Kidney (tissue), 14 donors: Measurements from ENCODE around the gene CALHM2. TPM values are rescaled to one million over a fixed set of nuclear protein-coding genes. Genes with fewer than 3 reads are reported as not detected.

ENCODE experiments used
- DNase-seq, 5 donors: peaks; one replicate each; pipeline ENCODE4 v3.0.0-alpha.2; 2013 to 2020
- FAIRE-seq: peaks from 2 replicates; lab custom pipeline; 2012; peaks lifted over from hg19 to GRCh38; lab: Jason Lieb, UNC
- H3K27ac ChIP-seq, 2 donors: one replicate each; pipeline ENCODE4 v1.7.0; 2013; ENCODE audit warnings: low read depth in 2 of 2, low read length in 2 of 2, inconsistent platforms in 1 of 2
- H3K27me3 ChIP-seq: one replicate; pipeline ENCODE4 v1.7.1; 2013; ENCODE audit warnings: low read length, inconsistent platforms; ENCODE audit not compliant: control insufficient read depth, insufficient read depth
- H3K36me3 ChIP-seq, 3 donors: one replicate each; pipeline versions ENCODE4 v1.7.0 to v1.7.1; 2013; ENCODE audit warnings: low read length in 3 of 3, control low read depth in 1 of 3, inconsistent platforms in 1 of 3; ENCODE audit not compliant: insufficient read depth in 3 of 3, control insufficient read depth in 2 of 3
- H3K4me1 ChIP-seq, 3 donors: one replicate each; pipeline versions ENCODE4 v1.7.0 to v1.7.1; 2013; ENCODE audit warnings: low read length in 3 of 3, inconsistent platforms in 1 of 3, low read depth in 1 of 3; ENCODE audit not compliant: control insufficient read depth in 2 of 3, insufficient read depth in 2 of 3
- H3K4me3 ChIP-seq, 3 donors: one replicate each; pipeline versions ENCODE4 v1.7.0 to v1.8.1; 2013; ENCODE audit warnings: low read length in 3 of 3, control low read depth in 1 of 3, inconsistent platforms in 1 of 3
- H3K9ac ChIP-seq, 3 donors: one replicate each; pipeline versions ENCODE4 v1.7.0 to v1.7.1; 2013; ENCODE audit warnings: low read length in 3 of 3, control low read depth in 1 of 3, inconsistent platforms in 1 of 3
- H3K9me3 ChIP-seq, 3 donors: one replicate each; pipeline versions ENCODE4 v1.7.0 to v1.7.1; 2013; ENCODE audit warnings: low read length in 3 of 3, control low read depth in 1 of 3, inconsistent platforms in 1 of 3; ENCODE audit not compliant: control insufficient read depth in 2 of 3, insufficient read depth in 1 of 3
- intact Hi-C: fragments of 100-400 bp; cut with DNase I; formaldehyde crosslinking; loops from one replicate; pipeline ENCODE4 v1.11.1; 2022
- polyA plus RNA-seq: library from polyadenylated mRNA; stranded (reverse); fragments of 350-450 nt; fragmentation: Illumina TruSeq; extraction: RNeasy Lipid Tissue Mini Kit (QIAGEN cat#74804); gene quantifications from one replicate; pipeline ENCODE4 v1.2.3, GENCODE V29; 2014; ENCODE audit warnings: low read depth, low replicate concordance; ENCODE audit not compliant: insufficient read depth
- total RNA-seq: library from RNA; stranded (reverse); fragmentation: NEBNext Ultra II Directional; extraction: Animal tissue kit (Norgen Biotek cat#: 25700); gene quantifications from one replicate; pipeline ENCODE4 v1.2.1, GENCODE V29; 2021
- TF ChIP-seq, protein P1 (sequence below): IDR thresholded peaks from 3 replicates; pipeline ENCODE4 v1.5.1; 2012; ENCODE audit warnings: mild to moderate bottlenecking, moderate library complexity, borderline replicate concordance; ENCODE audit not compliant: insufficient read depth; ENCODE audit errors: extremely low read depth
- donor health status: control.
- donor health status: control.
- donor health status: control.
- donor health status: control.
- donor health status: control.
- donor health status: DM: yes; HTN: yes; CAD: no.
- donor health status: Normal renal cell carcinoma (clear cell type).

Gene CALHM2
- total and polyA plus RNA-seq, 2 donors from 2014 or later: 8.0 to 26.0 TPM

DNA sequence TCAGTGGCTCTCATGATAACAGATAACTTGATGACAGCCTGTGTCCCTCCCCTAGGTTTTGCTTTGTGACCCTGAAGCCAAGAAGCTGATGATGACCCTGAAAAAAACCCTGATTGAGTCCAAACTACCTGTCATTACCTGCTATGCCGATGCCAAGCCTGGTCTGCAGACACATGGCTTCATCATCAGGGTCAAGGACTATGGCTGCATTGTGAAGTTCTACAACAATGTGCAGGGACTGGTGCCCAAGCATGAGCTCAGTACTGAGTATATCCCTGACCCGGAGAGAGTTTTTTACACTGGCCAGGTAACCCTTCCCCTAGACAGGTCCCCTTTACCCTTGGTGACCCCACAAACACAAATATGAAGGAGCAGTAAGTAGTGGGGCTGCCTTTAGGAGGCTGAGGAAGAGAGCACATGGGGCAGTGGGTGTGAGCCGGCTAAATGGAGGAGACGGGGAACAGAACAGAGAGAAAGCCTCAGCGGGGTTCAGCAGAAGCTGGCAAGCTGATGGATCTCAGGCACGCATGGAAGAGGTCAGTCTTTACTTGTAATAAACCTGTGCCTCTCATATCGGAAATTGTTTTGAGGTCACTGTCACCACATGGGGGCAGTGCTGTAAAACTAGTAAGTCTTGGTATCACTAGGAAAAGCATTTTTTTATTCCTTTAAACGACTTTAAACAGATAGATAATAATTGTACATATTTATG lies 35.6 kb downstream of the CALHM2 start:
- TF ChIP-seq, protein P1, sequence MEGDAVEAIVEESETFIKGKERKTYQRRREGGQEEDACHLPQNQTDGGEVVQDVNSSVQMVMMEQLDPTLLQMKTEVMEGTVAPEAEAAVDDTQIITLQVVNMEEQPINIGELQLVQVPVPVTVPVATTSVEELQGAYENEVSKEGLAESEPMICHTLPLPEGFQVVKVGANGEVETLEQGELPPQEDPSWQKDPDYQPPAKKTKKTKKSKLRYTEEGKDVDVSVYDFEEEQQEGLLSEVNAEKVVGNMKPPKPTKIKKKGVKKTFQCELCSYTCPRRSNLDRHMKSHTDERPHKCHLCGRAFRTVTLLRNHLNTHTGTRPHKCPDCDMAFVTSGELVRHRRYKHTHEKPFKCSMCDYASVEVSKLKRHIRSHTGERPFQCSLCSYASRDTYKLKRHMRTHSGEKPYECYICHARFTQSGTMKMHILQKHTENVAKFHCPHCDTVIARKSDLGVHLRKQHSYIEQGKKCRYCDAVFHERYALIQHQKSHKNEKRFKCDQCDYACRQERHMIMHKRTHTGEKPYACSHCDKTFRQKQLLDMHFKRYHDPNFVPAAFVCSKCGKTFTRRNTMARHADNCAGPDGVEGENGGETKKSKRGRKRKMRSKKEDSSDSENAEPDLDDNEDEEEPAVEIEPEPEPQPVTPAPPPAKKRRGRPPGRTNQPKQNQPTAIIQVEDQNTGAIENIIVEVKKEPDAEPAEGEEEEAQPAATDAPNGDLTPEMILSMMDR: peak; percentile 66
- Histone ChIP-seq H3K27ac (no peak overlapping the region), H3K4me3 (no peak overlapping the region), H3K27me3 (no peaks in the 10 kb centered on the region), H3K4me1 (no peaks in the 10 kb centered on the region), H3K9me3 (no peaks in the 10 kb centered on the region), H3K9ac (no peak overlapping the region), H3K36me3 (peaks cover 31 to 59% (median 56%) of the 10 kb centered on the region in 3 donors)
- intact Hi-C loops: loop anchor here (5.0 kb wide), 1 partner anchor 71 kb away; no protein-coding TSS in a partner anchor
- no peak for FAIRE-seq
- DNase-seq: peak in 4 of 5 donors; percentile 56 to 87 (median 66)

DNA sequence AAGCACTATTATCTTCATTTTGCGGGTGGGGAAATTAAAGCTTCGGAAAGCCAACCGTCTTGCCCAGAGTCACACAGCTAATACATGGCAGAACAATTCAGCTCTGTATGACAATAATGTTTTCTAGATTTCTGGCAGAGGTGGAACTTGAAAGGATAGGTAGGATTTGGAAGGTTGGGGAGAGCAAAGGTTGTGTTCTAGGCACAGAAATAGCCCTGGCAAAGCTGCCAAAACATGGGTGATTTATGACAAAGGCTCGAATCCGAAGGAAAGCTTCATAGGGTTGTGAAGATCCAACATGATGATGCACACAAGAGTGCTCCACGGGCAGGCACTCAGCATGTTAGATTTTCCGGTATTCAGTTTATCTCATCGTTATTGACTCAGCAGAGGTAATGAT lies 36.6 kb downstream of the CALHM2 start:
- H3K36me3 ChIP-seq: peaks cover 31 to 56% (median 56%) of the 10 kb centered on the region in 3 donors
- no peak for DNase-seq
- no peak overlapping the region for H3K27ac ChIP-seq
- H3K27me3 ChIP-seq: no peaks in the 10 kb centered on the region
- FAIRE-seq: no peak
- no peaks in the 10 kb centered on the region for H3K9me3 ChIP-seq
- intact Hi-C loops: loop anchor here (5.0 kb wide), 1 partner anchor 72 kb away; no protein-coding TSS in a partner anchor
- no peak overlapping the region for H3K9ac ChIP-seq
- no peak overlapping the region for H3K4me3 ChIP-seq
- H3K4me1 ChIP-seq: no peaks in the 10 kb centered on the region
- TF ChIP-seq, protein P1: no peak

DNA sequence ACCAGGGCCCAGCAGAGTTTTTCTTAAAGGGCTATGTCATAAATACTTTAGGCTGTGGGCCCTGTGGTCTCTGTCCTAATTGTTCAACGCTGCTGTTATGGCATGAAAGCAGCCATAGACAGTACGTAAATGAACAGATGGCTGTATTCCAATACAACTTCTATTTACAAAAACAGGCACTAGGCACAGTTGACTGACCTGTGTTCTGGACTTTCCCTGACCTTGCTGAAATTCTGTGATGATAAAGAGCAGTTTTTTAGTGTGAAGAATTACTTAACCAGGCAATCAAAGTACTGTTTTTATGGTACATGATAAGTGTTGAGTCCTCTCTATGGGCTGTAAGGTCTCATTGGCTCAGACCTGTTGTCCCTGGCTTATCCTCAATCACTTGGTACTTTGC lies 38.6 kb downstream of the CALHM2 start:
- H3K9me3 ChIP-seq: no peaks in the 10 kb centered on the region
- no peak overlapping the region for H3K9ac ChIP-seq
- no peak overlapping the region for H3K27ac ChIP-seq
- H3K4me3 ChIP-seq: no peak overlapping the region
- no peak for FAIRE-seq
- peaks cover 27 to 60% (median 46%) of the 10 kb centered on the region in 3 donors for H3K36me3 ChIP-seq
- no peak for DNase-seq
- no peaks in the 10 kb centered on the region for H3K4me1 ChIP-seq
- intact Hi-C loops: no loop called here
- TF ChIP-seq, protein P1: no peak
- H3K27me3 ChIP-seq: no peaks in the 10 kb centered on the region
